ENCODE measurements around the gene DGKZ. TPM values are rescaled to one million over a fixed set of nuclear protein-coding genes. Genes with fewer than 3 reads are reported as not detected.

The DGKZ gene
- total RNA-seq, 2 donors from 2014 or later = 194 to 196 TPM

GRCh38 chr11:46357483-46357936, 10.2 kb downstream of the DGKZ start:
- no peak for ATAC-seq
- no peak overlapping the region for H3K4me3 Mint-ChIP-seq
- peaks cover 55% of the 10 kb centered on the region for H3K4me1 Mint-ChIP-seq
- H3K27me3 Mint-ChIP-seq = no peaks in the 10 kb centered on the region
- DNase-seq = no peak
- no peaks in the 10 kb centered on the region for H3K9me3 ChIP-seq (ENCODE audit: control insufficient read depth, low read length, poor library complexity, severe bottlenecking)
- H3K27ac Mint-ChIP-seq = peak overlapping the region; percentile 85
- no peaks in the 10 kb centered on the region for H3K36me3 Mint-ChIP-seq (ENCODE audit: low read depth)

- peaks cover 42% of the 10 kb centered on the region for H3K4me1 Mint-ChIP-seq
- DNase-seq = no peak
- no peaks in the 10 kb centered on the region for H3K36me3 Mint-ChIP-seq (ENCODE audit: low read depth)
- no peak for ATAC-seq
- peak overlapping the region; percentile 96 for H3K27ac Mint-ChIP-seq
- no peak overlapping the region for H3K4me3 Mint-ChIP-seq
- no peaks in the 10 kb centered on the region for H3K9me3 ChIP-seq (ENCODE audit: control insufficient read depth, low read length, poor library complexity, severe bottlenecking)
- no peaks in the 10 kb centered on the region for H3K27me3 Mint-ChIP-seq
These were observed 12.7 kb downstream of the DGKZ start for GRCh38 chr11:46359953-46360352.

- DNase-seq = no peak
- Mint-ChIP-seq H3K36me3 (ENCODE audit: low read depth) (no peaks in the 10 kb centered on the region), H3K27ac (peak overlapping the region; percentile 96), H3K4me3 (peak overlapping the region; percentile 90), H3K27me3 (no peaks in the 10 kb centered on the region), H3K4me1 (peaks cover 38% of the 10 kb centered on the region)
- no peaks in the 10 kb centered on the region for H3K9me3 ChIP-seq (ENCODE audit: control insufficient read depth, low read length, poor library complexity, severe bottlenecking)
- peak; percentile 60 for ATAC-seq
These were observed 13.6 kb downstream of the DGKZ start for GRCh38 chr11:46360878-46361277.

- Mint-ChIP-seq H3K4me1 (peaks cover 31% of the 10 kb centered on the region), H3K4me3 (peak overlapping the region; percentile 90), H3K36me3 (ENCODE audit: low read depth) (no peaks in the 10 kb centered on the region), H3K27ac (peak overlapping the region; percentile 96), H3K27me3 (no peaks in the 10 kb centered on the region)
- DNase-seq (peak in 2 of 3 donors; percentile 41 to 46), ATAC-seq (peak; percentile 94)
- no peaks in the 10 kb centered on the region for H3K9me3 ChIP-seq (ENCODE audit: control insufficient read depth, low read length, poor library complexity, severe bottlenecking)
These were observed 14.3 kb downstream of the DGKZ start for GRCh38 chr11:46361283-46362155.

- peak overlapping the region; percentile 96 for H3K27ac Mint-ChIP-seq
- DNase-seq = no peak
- H3K27me3 Mint-ChIP-seq = no peaks in the 10 kb centered on the region
- H3K4me3 Mint-ChIP-seq = peak overlapping the region; percentile 90
- H3K4me1 Mint-ChIP-seq = peaks cover 30% of the 10 kb centered on the region
- no peaks in the 10 kb centered on the region for H3K36me3 Mint-ChIP-seq (ENCODE audit: low read depth)
- ATAC-seq = no peak
- no peaks in the 10 kb centered on the region for H3K9me3 ChIP-seq (ENCODE audit: control insufficient read depth, low read length, poor library complexity, severe bottlenecking)
These were observed 15.1 kb downstream of the DGKZ start for GRCh38 chr11:46362156-46363030.

- ATAC-seq = no peak
- H3K36me3 Mint-ChIP-seq (ENCODE audit: low read depth) = no peaks in the 10 kb centered on the region
- no peaks in the 10 kb centered on the region for H3K27me3 Mint-ChIP-seq
- peak overlapping the region; percentile 96 for H3K27ac Mint-ChIP-seq
- peaks cover 28% of the 10 kb centered on the region for H3K4me1 Mint-ChIP-seq
- no peaks in the 10 kb centered on the region for H3K9me3 ChIP-seq (ENCODE audit: control insufficient read depth, low read length, poor library complexity, severe bottlenecking)
- no peak for DNase-seq
- peak overlapping the region; percentile 65 for H3K4me3 Mint-ChIP-seq
These were observed 15.8 kb downstream of the DGKZ start for GRCh38 chr11:46363031-46363407.

GRCh38 chr11:46363455-46364005, 16.3 kb downstream of the DGKZ start:
- DNase-seq (no peak), ATAC-seq (no peak)
- no peaks in the 10 kb centered on the region for H3K9me3 ChIP-seq (ENCODE audit: control insufficient read depth, low read length, poor library complexity, severe bottlenecking)
- Mint-ChIP-seq H3K36me3 (ENCODE audit: low read depth) (no peaks in the 10 kb centered on the region), H3K4me1 (peaks cover 31% of the 10 kb centered on the region), H3K27me3 (no peaks in the 10 kb centered on the region), H3K27ac (no peak overlapping the region), H3K4me3 (no peak overlapping the region)

- H3K27me3 Mint-ChIP-seq = no peaks in the 10 kb centered on the region
- no peak overlapping the region for H3K27ac Mint-ChIP-seq
- no peak overlapping the region for H3K4me3 Mint-ChIP-seq
- no peak for ATAC-seq
- no peaks in the 10 kb centered on the region for H3K9me3 ChIP-seq (ENCODE audit: control insufficient read depth, low read length, poor library complexity, severe bottlenecking)
- peaks cover 32% of the 10 kb centered on the region for H3K4me1 Mint-ChIP-seq
- DNase-seq = no peak
- H3K36me3 Mint-ChIP-seq (ENCODE audit: low read depth) = no peaks in the 10 kb centered on the region
These were observed 16.8 kb downstream of the DGKZ start for GRCh38 chr11:46364056-46364455.

- H3K4me1 Mint-ChIP-seq = peaks cover 37% of the 10 kb centered on the region
- no peak for DNase-seq
- no peak overlapping the region for H3K4me3 Mint-ChIP-seq
- H3K27ac Mint-ChIP-seq = peak overlapping the region; percentile 19
- H3K9me3 ChIP-seq (ENCODE audit: control insufficient read depth, low read length, poor library complexity, severe bottlenecking) = no peaks in the 10 kb centered on the region
- no peak for ATAC-seq
- H3K36me3 Mint-ChIP-seq (ENCODE audit: low read depth) = no peaks in the 10 kb centered on the region
- H3K27me3 Mint-ChIP-seq = no peaks in the 10 kb centered on the region
These were observed 17.5 kb downstream of the DGKZ start for GRCh38 chr11:46364791-46365190.

- H3K27ac Mint-ChIP-seq = peak overlapping the region; percentile 19
- no peaks in the 10 kb centered on the region for H3K9me3 ChIP-seq (ENCODE audit: control insufficient read depth, low read length, poor library complexity, severe bottlenecking)
- no peaks in the 10 kb centered on the region for H3K36me3 Mint-ChIP-seq (ENCODE audit: low read depth)
- peaks cover 27% of the 10 kb centered on the region for H3K4me1 Mint-ChIP-seq
- H3K27me3 Mint-ChIP-seq = no peaks in the 10 kb centered on the region
- ATAC-seq (no peak), DNase-seq (no peak)
- no peak overlapping the region for H3K4me3 Mint-ChIP-seq
These were observed 19.0 kb downstream of the DGKZ start for GRCh38 chr11:46366260-46366659.

- Mint-ChIP-seq H3K27me3 (no peaks in the 10 kb centered on the region), H3K27ac (no peak overlapping the region), H3K4me1 (peaks cover 25% of the 10 kb centered on the region), H3K4me3 (no peak overlapping the region), H3K36me3 (ENCODE audit: low read depth) (no peaks in the 10 kb centered on the region)
- H3K9me3 ChIP-seq (ENCODE audit: control insufficient read depth, low read length, poor library complexity, severe bottlenecking) = no peaks in the 10 kb centered on the region
- no peak for ATAC-seq
- DNase-seq = no peak
These were observed 19.4 kb downstream of the DGKZ start for GRCh38 chr11:46366661-46367161.

GRCh38 chr11:46367244-46367915, 20.1 kb downstream of the DGKZ start:
- Mint-ChIP-seq H3K27ac (peak overlapping the region; percentile 67), H3K27me3 (no peaks in the 10 kb centered on the region), H3K4me1 (peaks cover 25% of the 10 kb centered on the region), H3K4me3 (peak overlapping the region; percentile 53), H3K36me3 (ENCODE audit: low read depth) (no peaks in the 10 kb centered on the region)
- peak; percentile 84 for ATAC-seq
- peak; percentile 58 to 65 (median 64) for DNase-seq
- no peaks in the 10 kb centered on the region for H3K9me3 ChIP-seq (ENCODE audit: control insufficient read depth, low read length, poor library complexity, severe bottlenecking)

Data from T-helper 17 cell (primary cell).